H1 (cell line): ENCODE data around the gene PACSIN1. TPM values are rescaled to one million over a fixed set of nuclear protein-coding genes. Genes with fewer than 3 reads are reported as not detected.

Source experiments
- CTCF ChIA-PET: fragments of 300-600 bp; sonication (Branson Sonifier 250); formaldehyde crosslinking; loops from one replicate; lab custom pipeline; 2021; ENCODE audit not compliant: partially characterized antibody; lab: Charles Lee
- POLR2A ChIA-PET: fragments of 300-600 bp; sonication (Branson Sonifier 250); formaldehyde crosslinking; loops from one replicate; lab custom pipeline; 2021; ENCODE audit warnings: inconsistent platforms; ENCODE audit not compliant: partially characterized antibody; lab: Charles Lee
- DNase-seq, 2 experiments: peaks; one replicate each; pipeline versions ENCODE4 v3.0.0 to v3.0.0-alpha.2; 2010 to 2022; ENCODE audit warnings: low spot score in 2 of 2, low read depth in 1 of 2, mixed read lengths in 1 of 2
- FAIRE-seq: peaks from 2 replicates; lab custom pipeline; 2011; peaks lifted over from hg19 to GRCh38; lab: Jason Lieb, UNC
- H2AFZ ChIP-seq: 2 replicates; pipeline ENCODE4 v1.8.1; 2012; ENCODE audit warnings: low read length, inconsistent platforms
- H2AK5ac ChIP-seq: 2 replicates; pipeline ENCODE4 v1.6.1; 2013; ENCODE audit warnings: low read depth, low read length
- H2BK120ac ChIP-seq: replicated peaks from 2 replicates; pipeline ENCODE3; 2013; ENCODE audit warnings: low read depth, low read length, inconsistent platforms
- H2BK12ac ChIP-seq: 2 replicates; pipeline ENCODE4 v1.6.1; 2013; ENCODE audit warnings: low read depth, low read length
- H2BK15ac ChIP-seq: 2 replicates; pipeline ENCODE4 v1.6.1; 2013; ENCODE audit warnings: low read length
- H2BK20ac ChIP-seq: 2 replicates; pipeline ENCODE4 v1.6.1; 2013; ENCODE audit warnings: low read length
- H2BK5ac ChIP-seq: 2 replicates; pipeline ENCODE4 v1.6.1; 2013; ENCODE audit warnings: low read depth, low read length
- H3K14ac ChIP-seq: 2 replicates; pipeline ENCODE4 v1.6.1; 2013; ENCODE audit warnings: inconsistent platforms; ENCODE audit not compliant: insufficient read length
- H3K18ac ChIP-seq: 2 replicates; pipeline ENCODE4 v1.6.1; 2013; ENCODE audit warnings: low read length; ENCODE audit errors: extremely low read depth
- H3K23ac ChIP-seq: 2 replicates; pipeline ENCODE4 v1.6.1; 2013; ENCODE audit warnings: inconsistent platforms; ENCODE audit not compliant: insufficient read length
- H3K23me2 ChIP-seq: 2 replicates; pipeline ENCODE4 v1.6.1; 2013; ENCODE audit warnings: low read depth, low read length
- H3K27ac ChIP-seq: 2 replicates; pipeline ENCODE4 v1.6.1; 2011; ENCODE audit warnings: low read depth, low read length, inconsistent platforms
- H3K27me3 ChIP-seq, 4 experiments: replicated peaks in 1 of 4; 1 replicate in 1 of 4; 2 replicates in 3 of 4; pipeline versions ENCODE4 v1.6.1 to v1.8.1; 2011 to 2013; ENCODE audit warnings: low read length in 3 of 4, mild to moderate bottlenecking in 3 of 4, inconsistent platforms in 2 of 4, mixed read lengths in 2 of 4, moderate library complexity in 1 of 4; ENCODE audit not compliant: control insufficient read depth in 3 of 4, insufficient read depth in 3 of 4; ENCODE audit errors: extremely low read depth in 1 of 4
- H3K36me3 ChIP-seq, 4 experiments: 2 replicates each; pipeline versions ENCODE4 v1.6.1 to v1.8.1; 2011 to 2013; ENCODE audit warnings: mild to moderate bottlenecking in 4 of 4, low read length in 3 of 4, moderate library complexity in 2 of 4, control low read depth in 1 of 4, inconsistent platforms in 1 of 4; ENCODE audit not compliant: insufficient read depth in 4 of 4, control insufficient read depth in 2 of 4
- H3K4ac ChIP-seq: replicated peaks from 2 replicates; pipeline ENCODE3; 2013; ENCODE audit warnings: low read length, low read depth, mixed read lengths, inconsistent platforms; ENCODE audit not compliant: insufficient read length
- H3K4me1 ChIP-seq, 4 experiments: replicated peaks in 1 of 4; 1 replicate in 1 of 4; 2 replicates in 3 of 4; pipeline versions ENCODE4 v1.6.1 to v1.8.1; 2011 to 2013; ENCODE audit warnings: low read length in 3 of 4, inconsistent platforms in 2 of 4, mixed read lengths in 1 of 4; ENCODE audit not compliant: insufficient read depth in 4 of 4, control insufficient read depth in 3 of 4
- H3K4me2 ChIP-seq, 2 experiments: 2 replicates each; pipeline versions ENCODE4 v1.6.1 to v1.8.1; 2011 to 2013; ENCODE audit warnings: low read depth in 2 of 2, low read length in 2 of 2, control low read depth in 1 of 2, inconsistent platforms in 1 of 2, mild to moderate bottlenecking in 1 of 2; ENCODE audit not compliant: insufficient read depth in 1 of 2
- H3K4me3 ChIP-seq, 4 experiments: fragments of 200-600, 300-600 bp in 1 of 4; sonication (generic), shearing (Covaris generic), sonication (Bioruptor Twin) in 1 of 4; 2 replicates each; pipeline versions ENCODE4 v1.5.1 to v1.8.1; 2011 to 2016; ENCODE audit warnings: low read length in 4 of 4, low read depth in 3 of 4, control low read depth in 2 of 4, inconsistent platforms in 2 of 4, mild to moderate bottlenecking in 2 of 4, mixed read lengths in 1 of 4, moderate library complexity in 1 of 4; ENCODE audit not compliant: insufficient read depth in 2 of 4; ENCODE audit errors: extremely low read depth in 1 of 4
- H3K56ac ChIP-seq: replicated peaks from 2 replicates; pipeline ENCODE3; 2013; ENCODE audit warnings: low read depth, mild to moderate bottlenecking, mixed read lengths, low read length, inconsistent platforms; ENCODE audit not compliant: insufficient read length
- H3K79me1 ChIP-seq: 2 replicates; pipeline ENCODE4 v1.6.1; 2013; ENCODE audit warnings: low read depth, low read length, control low read depth
- H3K79me2 ChIP-seq, 2 experiments: 2 replicates each; pipeline versions ENCODE4 v1.6.1 to v1.8.1; 2012 to 2013; ENCODE audit warnings: low read length in 2 of 2, mild to moderate bottlenecking in 2 of 2, inconsistent platforms in 1 of 2; ENCODE audit not compliant: insufficient read depth in 2 of 2, control insufficient read depth in 1 of 2
- H3K9ac ChIP-seq, 4 experiments: replicated peaks in 1 of 4; 1 replicate in 1 of 4; 2 replicates in 3 of 4; pipeline versions ENCODE4 v1.6.1 to v1.8.1; 2011 to 2013; ENCODE audit warnings: low read depth in 3 of 4, low read length in 3 of 4, control low read depth in 2 of 4, mild to moderate bottlenecking in 2 of 4, moderate library complexity in 2 of 4, inconsistent platforms in 1 of 4; ENCODE audit errors: extremely low read depth in 1 of 4
- H3K9me3 ChIP-seq, 2 experiments: 2 replicates each; pipeline versions ENCODE4 v1.6.1 to v1.8.1; 2012 to 2013; ENCODE audit warnings: mild to moderate bottlenecking in 2 of 2, moderate library complexity in 2 of 2, control low read depth in 1 of 2, inconsistent platforms in 1 of 2, low read depth in 1 of 2, low read length in 1 of 2, mixed read lengths in 1 of 2; ENCODE audit not compliant: insufficient read depth in 2 of 2
- H4K20me1 ChIP-seq, 2 experiments: replicated peaks in 1 of 2; 2 replicates each; pipeline versions ENCODE3 to v1.8.1; 2011 to 2013; ENCODE audit warnings: inconsistent platforms in 2 of 2, low read length in 2 of 2, mild to moderate bottlenecking in 1 of 2; ENCODE audit not compliant: insufficient read depth in 2 of 2, control insufficient read depth in 1 of 2
- H4K5ac ChIP-seq: 2 replicates; pipeline ENCODE4 v1.6.1; 2013; ENCODE audit warnings: low read length, low read depth, mixed read lengths, inconsistent platforms; ENCODE audit not compliant: insufficient read length
- H4K8ac ChIP-seq: 2 replicates; pipeline ENCODE4 v1.8.0; 2013; ENCODE audit warnings: mild to moderate bottlenecking, moderate library complexity, low read length, inconsistent platforms; ENCODE audit not compliant: insufficient read depth; ENCODE audit errors: extremely low read depth
- H4K91ac ChIP-seq: replicated peaks from 2 replicates; pipeline ENCODE3; 2013; ENCODE audit warnings: low read length, mixed read lengths, inconsistent platforms; ENCODE audit not compliant: insufficient read length
- POLR2A ChIP-seq, 2 experiments: IDR thresholded peaks; 1 replicate in 1 of 2; 2 replicates in 1 of 2; pipeline ENCODE4 v1.6.1; 2011; ENCODE audit warnings: low read depth in 2 of 2, low read length in 2 of 2, mild to moderate bottlenecking in 2 of 2; ENCODE audit errors: control extremely low read depth in 1 of 2
- POLR2AphosphoS5 ChIP-seq: IDR thresholded peaks from 2 replicates; pipeline ENCODE4 v1.6.1; 2011; ENCODE audit warnings: low read depth, low read length
- TEAD4 ChIP-seq: IDR thresholded peaks from 2 replicates; pipeline ENCODE4 v1.6.1; 2012; ENCODE audit warnings: low read depth, low read length, inconsistent platforms, mixed read lengths
- WGBS, 2 experiments: shearing (Covaris generic) in 1 of 2; methylation state at CpG; one replicate each; pipeline versions ENCODE4 v1.1.6 to v1.1.7; 2013 to 2015; ENCODE audit warnings: low lambda C conversion rate in 2 of 2, mixed read lengths in 2 of 2, inconsistent platforms in 1 of 2, low coverage in 1 of 2, missing lambda C conversion rate in 1 of 2; ENCODE audit not compliant: insufficient replicate concordance in 2 of 2, insufficient coverage in 1 of 2, insufficient read length in 1 of 2; ENCODE audit errors: extremely low coverage in 1 of 2, missing lambda C conversion rate in 1 of 2; 5-methylcytosine and 5-hydroxymethylcytosine counted together
- polyA plus RNA-seq, 7 experiments: library from polyadenylated mRNA; depleted of rRNA in 3 of 7; stranded (reverse) in 5 of 7; unstranded in 2 of 7; fragments of >200 nt in 5 of 7; fragments of 200-250 nt in 2 of 7; gene quantifications; 1 replicate in 5 of 7; 2 replicates in 1 of 7; 4 replicates in 1 of 7; pipeline versions ENCODE4 v1.2.1 to v1.2.3, GENCODE V29; 2011 to 2013; ENCODE audit warnings: missing spikeins in 2 of 7, mixed read lengths in 2 of 7
- total RNA-seq: library from RNA; stranded (reverse); fragmentation: NEBNext Ultra II Directional; extraction: Animal tissue kit (Norgen Biotek cat#: 25700); gene quantifications from 2 replicates; pipeline ENCODE4 v1.2.1, GENCODE V29; 2021

The PACSIN1 gene
- total and polyA plus RNA-seq, 2 of the 8 experiments (the other 6 are each of a cell fraction or from before 2014, with no cell fraction given), result 5.9 to 11.1 TPM

GRCh38 chr6:34424200-34425131 lies 41.4 kb upstream of the PACSIN1 start:
- H3K9me3 ChIP-seq, result no peaks in the 10 kb centered on the region; a peak in 1 of 4 replicates
- DNase-seq, result no peak

More at GRCh38 chr6:34424200-34425131, 41.4 kb upstream of the PACSIN1 start:
- 87% methylated on average over 19 of the region's 19 CpGs; no CpG with 5 or more reads in 1 of the 2 experiments for WGBS, 2 experiments
- FAIRE-seq, result no peak
- peak overlapping the region; percentile 91 to 99 (median 95) for H3K4me3 ChIP-seq
- H3K18ac ChIP-seq, result peak overlapping the region; percentile 17; the same call in 1 of the 2 replicates
- H4K91ac ChIP-seq, result no peak overlapping the region
- no peak overlapping the region for H3K23ac ChIP-seq
- H4K8ac ChIP-seq, result peak overlapping the region; percentile 1; the same call in 1 of the 2 replicates
- H3K4me1 ChIP-seq, result peaks cover 0 to 11% (median 4%) of the 10 kb centered on the region in 4 experiments; a peak in 5 of 7 replicates
- H3K4me2 ChIP-seq, result peak overlapping the region; percentile 84 to 95
- H4K20me1 ChIP-seq, result peaks cover 8 to 9% of the 10 kb centered on the region in 2 experiments
- H3K27ac ChIP-seq, result peak overlapping the region; percentile 92
- H3K79me1 ChIP-seq, result no peaks in the 10 kb centered on the region; the same call in 1 of the 2 replicates
- no peak overlapping the region for H3K14ac ChIP-seq
- no peak overlapping the region for H3K4ac ChIP-seq
- CTCF ChIA-PET, result interaction anchor here (1.1 to 1.8 kb wide), 3 partner anchors 34 to 185 kb away, joined by 3 to 6 read pairs (median 4); no protein-coding TSS in a partner anchor
- peak overlapping the region; percentile 97; the same call in 1 of the 2 replicates for H2AK5ac ChIP-seq
- no peak overlapping the region for H4K5ac ChIP-seq
- H2BK20ac ChIP-seq, result no peak overlapping the region
- no peak overlapping the region for H2BK120ac ChIP-seq
- TF ChIP-seq POLR2A (IDR thresholded peaks at IDR 0.05; ENCODE audit: control extremely low read depth in 1 of 2, low read depth in 2 of 2, low read length in 2 of 2) (peak in 1 of 2 experiments; percentile 76; a peak in 2 of 3 replicates), POLR2AphosphoS5 (peak; percentile 58; the same call in 1 of the 2 replicates), TEAD4 (no peak)
- no peak overlapping the region for H2BK15ac ChIP-seq
- POLR2A ChIA-PET, result interaction anchor here (0.6 to 12.2 kb wide), 33 partner anchors 11 to 444 kb away, joined by 3 to 256 read pairs (median 5); partner anchors contain the start of genes BLTP3A, HMGA1, NUDT3 and SMIM29
- no peak overlapping the region for H2BK12ac ChIP-seq
- no peak overlapping the region for H2AFZ ChIP-seq
- peaks cover 5% of the 10 kb centered on the region; the same call in 1 of the 2 replicates for H3K23me2 ChIP-seq
- H3K36me3 ChIP-seq, result peaks cover 37 to 59% (median 49%) of the 10 kb centered on the region in 4 experiments
- H3K9ac ChIP-seq, result peak overlapping the region in 3 of 4 experiments; percentile 99 to 100 (median 99); a peak in 5 of 7 replicates
- peak overlapping the region; percentile 92 for H2BK5ac ChIP-seq
- no peaks in the 10 kb centered on the region for H3K27me3 ChIP-seq
- no peak overlapping the region for H3K56ac ChIP-seq
- H3K79me2 ChIP-seq, result peaks cover 3 to 40% of the 10 kb centered on the region in 2 experiments
